H1 (cell line): ENCODE results near the gene MRPL33. TPM values are rescaled to one million over a fixed set of nuclear protein-coding genes. Genes with fewer than 3 reads are reported as not detected.

ENCODE experiments used
- CTCF ChIA-PET: fragments of 300-600 bp; sonication (Branson Sonifier 250); formaldehyde crosslinking; loops from one replicate; lab custom pipeline; 2021; ENCODE audit not compliant: partially characterized antibody; lab: Charles Lee
- POLR2A ChIA-PET: fragments of 300-600 bp; sonication (Branson Sonifier 250); formaldehyde crosslinking; loops from one replicate; lab custom pipeline; 2021; ENCODE audit warnings: inconsistent platforms; ENCODE audit not compliant: partially characterized antibody; lab: Charles Lee
- DNase-seq, 2 experiments: peaks; one replicate each; pipeline versions ENCODE4 v3.0.0 to v3.0.0-alpha.2; 2010 to 2022; ENCODE audit warnings: low spot score in 2 of 2, low read depth in 1 of 2, mixed read lengths in 1 of 2
- FAIRE-seq: peaks from 2 replicates; lab custom pipeline; 2011; peaks lifted over from hg19 to GRCh38; lab: Jason Lieb, UNC
- H2AFZ ChIP-seq: 2 replicates; pipeline ENCODE4 v1.8.1; 2012; ENCODE audit warnings: low read length, inconsistent platforms
- H2AK5ac ChIP-seq: 2 replicates; pipeline ENCODE4 v1.6.1; 2013; ENCODE audit warnings: low read depth, low read length
- H2BK120ac ChIP-seq: replicated peaks from 2 replicates; pipeline ENCODE3; 2013; ENCODE audit warnings: low read depth, low read length, inconsistent platforms
- H2BK12ac ChIP-seq: 2 replicates; pipeline ENCODE4 v1.6.1; 2013; ENCODE audit warnings: low read depth, low read length
- H2BK15ac ChIP-seq: 2 replicates; pipeline ENCODE4 v1.6.1; 2013; ENCODE audit warnings: low read length
- H2BK20ac ChIP-seq: 2 replicates; pipeline ENCODE4 v1.6.1; 2013; ENCODE audit warnings: low read length
- H2BK5ac ChIP-seq: 2 replicates; pipeline ENCODE4 v1.6.1; 2013; ENCODE audit warnings: low read depth, low read length
- H3K14ac ChIP-seq: 2 replicates; pipeline ENCODE4 v1.6.1; 2013; ENCODE audit warnings: inconsistent platforms; ENCODE audit not compliant: insufficient read length
- H3K18ac ChIP-seq: 2 replicates; pipeline ENCODE4 v1.6.1; 2013; ENCODE audit warnings: low read length; ENCODE audit errors: extremely low read depth
- H3K23ac ChIP-seq: 2 replicates; pipeline ENCODE4 v1.6.1; 2013; ENCODE audit warnings: inconsistent platforms; ENCODE audit not compliant: insufficient read length
- H3K23me2 ChIP-seq: 2 replicates; pipeline ENCODE4 v1.6.1; 2013; ENCODE audit warnings: low read depth, low read length
- H3K27ac ChIP-seq: 2 replicates; pipeline ENCODE4 v1.6.1; 2011; ENCODE audit warnings: low read depth, low read length, inconsistent platforms
- H3K27me3 ChIP-seq, 4 experiments: replicated peaks in 1 of 4; 1 replicate in 1 of 4; 2 replicates in 3 of 4; pipeline versions ENCODE4 v1.6.1 to v1.8.1; 2011 to 2013; ENCODE audit warnings: low read length in 3 of 4, mild to moderate bottlenecking in 3 of 4, inconsistent platforms in 2 of 4, mixed read lengths in 2 of 4, moderate library complexity in 1 of 4; ENCODE audit not compliant: control insufficient read depth in 3 of 4, insufficient read depth in 3 of 4; ENCODE audit errors: extremely low read depth in 1 of 4
- H3K36me3 ChIP-seq, 4 experiments: 2 replicates each; pipeline versions ENCODE4 v1.6.1 to v1.8.1; 2011 to 2013; ENCODE audit warnings: mild to moderate bottlenecking in 4 of 4, low read length in 3 of 4, moderate library complexity in 2 of 4, control low read depth in 1 of 4, inconsistent platforms in 1 of 4; ENCODE audit not compliant: insufficient read depth in 4 of 4, control insufficient read depth in 2 of 4
- H3K4ac ChIP-seq: replicated peaks from 2 replicates; pipeline ENCODE3; 2013; ENCODE audit warnings: low read length, low read depth, mixed read lengths, inconsistent platforms; ENCODE audit not compliant: insufficient read length
- H3K4me1 ChIP-seq, 4 experiments: replicated peaks in 1 of 4; 1 replicate in 1 of 4; 2 replicates in 3 of 4; pipeline versions ENCODE4 v1.6.1 to v1.8.1; 2011 to 2013; ENCODE audit warnings: low read length in 3 of 4, inconsistent platforms in 2 of 4, mixed read lengths in 1 of 4; ENCODE audit not compliant: insufficient read depth in 4 of 4, control insufficient read depth in 3 of 4
- H3K4me2 ChIP-seq, 2 experiments: 2 replicates each; pipeline versions ENCODE4 v1.6.1 to v1.8.1; 2011 to 2013; ENCODE audit warnings: low read depth in 2 of 2, low read length in 2 of 2, control low read depth in 1 of 2, inconsistent platforms in 1 of 2, mild to moderate bottlenecking in 1 of 2; ENCODE audit not compliant: insufficient read depth in 1 of 2
- H3K4me3 ChIP-seq, 4 experiments: fragments of 200-600, 300-600 bp in 1 of 4; sonication (generic), shearing (Covaris generic), sonication (Bioruptor Twin) in 1 of 4; 2 replicates each; pipeline versions ENCODE4 v1.5.1 to v1.8.1; 2011 to 2016; ENCODE audit warnings: low read length in 4 of 4, low read depth in 3 of 4, control low read depth in 2 of 4, inconsistent platforms in 2 of 4, mild to moderate bottlenecking in 2 of 4, mixed read lengths in 1 of 4, moderate library complexity in 1 of 4; ENCODE audit not compliant: insufficient read depth in 2 of 4; ENCODE audit errors: extremely low read depth in 1 of 4
- H3K56ac ChIP-seq: replicated peaks from 2 replicates; pipeline ENCODE3; 2013; ENCODE audit warnings: low read depth, mild to moderate bottlenecking, mixed read lengths, low read length, inconsistent platforms; ENCODE audit not compliant: insufficient read length
- H3K79me1 ChIP-seq: 2 replicates; pipeline ENCODE4 v1.6.1; 2013; ENCODE audit warnings: low read depth, low read length, control low read depth
- H3K79me2 ChIP-seq, 2 experiments: 2 replicates each; pipeline versions ENCODE4 v1.6.1 to v1.8.1; 2012 to 2013; ENCODE audit warnings: low read length in 2 of 2, mild to moderate bottlenecking in 2 of 2, inconsistent platforms in 1 of 2; ENCODE audit not compliant: insufficient read depth in 2 of 2, control insufficient read depth in 1 of 2
- H3K9ac ChIP-seq, 4 experiments: replicated peaks in 1 of 4; 1 replicate in 1 of 4; 2 replicates in 3 of 4; pipeline versions ENCODE4 v1.6.1 to v1.8.1; 2011 to 2013; ENCODE audit warnings: low read depth in 3 of 4, low read length in 3 of 4, control low read depth in 2 of 4, mild to moderate bottlenecking in 2 of 4, moderate library complexity in 2 of 4, inconsistent platforms in 1 of 4; ENCODE audit errors: extremely low read depth in 1 of 4
- H3K9me3 ChIP-seq, 2 experiments: 2 replicates each; pipeline versions ENCODE4 v1.6.1 to v1.8.1; 2012 to 2013; ENCODE audit warnings: mild to moderate bottlenecking in 2 of 2, moderate library complexity in 2 of 2, control low read depth in 1 of 2, inconsistent platforms in 1 of 2, low read depth in 1 of 2, low read length in 1 of 2, mixed read lengths in 1 of 2; ENCODE audit not compliant: insufficient read depth in 2 of 2
- H4K20me1 ChIP-seq, 2 experiments: replicated peaks in 1 of 2; 2 replicates each; pipeline versions ENCODE3 to v1.8.1; 2011 to 2013; ENCODE audit warnings: inconsistent platforms in 2 of 2, low read length in 2 of 2, mild to moderate bottlenecking in 1 of 2; ENCODE audit not compliant: insufficient read depth in 2 of 2, control insufficient read depth in 1 of 2
- H4K5ac ChIP-seq: 2 replicates; pipeline ENCODE4 v1.6.1; 2013; ENCODE audit warnings: low read length, low read depth, mixed read lengths, inconsistent platforms; ENCODE audit not compliant: insufficient read length
- H4K8ac ChIP-seq: 2 replicates; pipeline ENCODE4 v1.8.0; 2013; ENCODE audit warnings: mild to moderate bottlenecking, moderate library complexity, low read length, inconsistent platforms; ENCODE audit not compliant: insufficient read depth; ENCODE audit errors: extremely low read depth
- H4K91ac ChIP-seq: replicated peaks from 2 replicates; pipeline ENCODE3; 2013; ENCODE audit warnings: low read length, mixed read lengths, inconsistent platforms; ENCODE audit not compliant: insufficient read length
- ASH2L ChIP-seq: fragments of 200-600, 300-600 bp; sonication (generic); IDR thresholded peaks from one replicate; pipeline ENCODE4 v1.7.1; 2017; ENCODE audit warnings: low read length
- CBX8 ChIP-seq: fragments of 300-800, 300-1000 bp; sonication (generic); IDR thresholded peaks from 2 replicates; pipeline ENCODE4 v1.7.1; 2016; ENCODE audit warnings: low read depth, low read length, borderline replicate concordance
- E2F6 ChIP-seq: IDR thresholded peaks from 2 replicates; pipeline ENCODE4 v1.6.1; 2012; ENCODE audit warnings: inconsistent platforms
- EGR1 ChIP-seq: IDR thresholded peaks from 2 replicates; pipeline ENCODE4 v1.6.1; 2011; ENCODE audit warnings: low read depth, low read length, borderline replicate concordance
- FOSL1 ChIP-seq: IDR thresholded peaks from 2 replicates; pipeline ENCODE4 v1.6.1; 2011; ENCODE audit warnings: mild to moderate bottlenecking, low read depth, low read length, moderate library complexity; ENCODE audit not compliant: insufficient read depth
- JUN ChIP-seq: IDR thresholded peaks from 2 replicates; pipeline ENCODE4 v1.6.1; 2011; ENCODE audit warnings: low read depth, mild to moderate bottlenecking, improper control_type of control experiment, low read length
- JUND ChIP-seq: IDR thresholded peaks from 2 replicates; pipeline ENCODE4 v1.6.1; 2011; ENCODE audit warnings: mild to moderate bottlenecking, improper control_type of control experiment, low read length
- KDM5A ChIP-seq: fragments of 200-600 bp; IDR thresholded peaks from 2 replicates; pipeline ENCODE4 v1.7.1; 2012; ENCODE audit warnings: mild to moderate bottlenecking, low read length, inconsistent platforms, mixed read lengths
- MAFK ChIP-seq: IDR thresholded peaks from 2 replicates; pipeline ENCODE4 v1.6.1; 2012; ENCODE audit warnings: low read depth, mild to moderate bottlenecking, improper control_type of control experiment, low read length
- NANOG ChIP-seq: IDR thresholded peaks from 2 replicates; pipeline ENCODE4 v1.6.1; 2011; ENCODE audit warnings: low read length, low read depth, mild to moderate bottlenecking, inconsistent platforms; ENCODE audit not compliant: insufficient read depth, poor library complexity, severe bottlenecking
- RAD21 ChIP-seq, 2 experiments: IDR thresholded peaks in 1 of 2; conservative IDR thresholded peaks in 1 of 2; 2 replicates each; pipeline ENCODE4 v1.6.1; 2011; ENCODE audit warnings: low read depth in 2 of 2, low read length in 2 of 2, improper control_type of control experiment in 1 of 2, inconsistent platforms in 1 of 2, mild to moderate bottlenecking in 1 of 2, moderate library complexity in 1 of 2
- SP1 ChIP-seq: IDR thresholded peaks from 2 replicates; pipeline ENCODE4 v1.6.1; 2011; ENCODE audit warnings: low read depth, low read length
- SP2 ChIP-seq: IDR thresholded peaks from 2 replicates; pipeline ENCODE4 v1.6.1; 2012; ENCODE audit warnings: mild to moderate bottlenecking, low read length, inconsistent platforms
- SUZ12 ChIP-seq: fragments of 200-600 bp; sonication (generic); IDR thresholded peaks from 2 replicates; pipeline ENCODE4 v1.6.1; 2012; ENCODE audit warnings: mild to moderate bottlenecking, inconsistent platforms, low read length, moderate library complexity, mixed read lengths
- WGBS, 2 experiments: shearing (Covaris generic) in 1 of 2; methylation state at CpG; one replicate each; pipeline versions ENCODE4 v1.1.6 to v1.1.7; 2013 to 2015; ENCODE audit warnings: low lambda C conversion rate in 2 of 2, mixed read lengths in 2 of 2, inconsistent platforms in 1 of 2, low coverage in 1 of 2, missing lambda C conversion rate in 1 of 2; ENCODE audit not compliant: insufficient replicate concordance in 2 of 2, insufficient coverage in 1 of 2, insufficient read length in 1 of 2; ENCODE audit errors: extremely low coverage in 1 of 2, missing lambda C conversion rate in 1 of 2; 5-methylcytosine and 5-hydroxymethylcytosine counted together
- polyA plus RNA-seq, 7 experiments: library from polyadenylated mRNA; depleted of rRNA in 3 of 7; stranded (reverse) in 5 of 7; unstranded in 2 of 7; fragments of >200 nt in 5 of 7; fragments of 200-250 nt in 2 of 7; gene quantifications; 1 replicate in 5 of 7; 2 replicates in 1 of 7; 4 replicates in 1 of 7; pipeline versions ENCODE4 v1.2.1 to v1.2.3, GENCODE V29; 2011 to 2013; ENCODE audit warnings: missing spikeins in 2 of 7, mixed read lengths in 2 of 7
- total RNA-seq: library from RNA; stranded (reverse); fragmentation: NEBNext Ultra II Directional; extraction: Animal tissue kit (Norgen Biotek cat#: 25700); gene quantifications from 2 replicates; pipeline ENCODE4 v1.2.1, GENCODE V29; 2021

Gene MRPL33
- total and polyA plus RNA-seq, 2 of the 8 experiments (the other 6 are each of a cell fraction or from before 2014, with no cell fraction given): 24.3 to 62.9 TPM

- H2BK12ac ChIP-seq: no peak overlapping the region
- no peak overlapping the region for H2AK5ac ChIP-seq
- H2BK5ac ChIP-seq: no peak overlapping the region
- ChIA-PET CTCF (no interaction called here), POLR2A (interaction anchor here (1.3 kb wide), 1 partner anchor 14 kb away, joined by 7 read pairs; no protein-coding TSS in a partner anchor)
- H3K9ac ChIP-seq: no peak overlapping the region
- H3K4me3 ChIP-seq: no peak overlapping the region
- FAIRE-seq: no peak
- H3K56ac ChIP-seq: no peak overlapping the region
- H2BK120ac ChIP-seq: no peak overlapping the region
- H3K9me3 ChIP-seq: no peaks in the 10 kb centered on the region
- no peaks in the 10 kb centered on the region; a peak in 1 of 8 replicates for H3K36me3 ChIP-seq
- no peak overlapping the region for H2BK20ac ChIP-seq
- H2AFZ ChIP-seq: no peak overlapping the region
- H3K27ac ChIP-seq: no peak overlapping the region
- no peaks in the 10 kb centered on the region for H3K79me2 ChIP-seq
- H4K20me1 ChIP-seq: no peaks in the 10 kb centered on the region
- no peak for DNase-seq
- H3K18ac ChIP-seq: no peak overlapping the region
- no peak overlapping the region for H3K4me2 ChIP-seq
- H3K23me2 ChIP-seq: peaks cover 3% of the 10 kb centered on the region
- no peak overlapping the region for H3K14ac ChIP-seq
- no peak overlapping the region for H4K91ac ChIP-seq
- H4K8ac ChIP-seq: no peak overlapping the region
- H3K27me3 ChIP-seq: no peaks in the 10 kb centered on the region
- no peak overlapping the region for H2BK15ac ChIP-seq
- H3K4ac ChIP-seq: no peak overlapping the region
- no peaks in the 10 kb centered on the region; a peak in 1 of 7 replicates for H3K4me1 ChIP-seq
- H3K23ac ChIP-seq: no peak overlapping the region
- 89% methylated on average over 2 of the region's 2 CpGs; no CpG with 5 or more reads in 1 of the 2 experiments for WGBS, 2 experiments
- no peak overlapping the region for H4K5ac ChIP-seq
- no peaks in the 10 kb centered on the region for H3K79me1 ChIP-seq
- TF ChIP-seq CBX8 (no peak), EGR1 (no peak), JUND (no peak), E2F6 (no peak), SP2 (no peak), FOSL1 (no peak), NANOG (no peak), SP1 (no peak), SUZ12 (no peak), KDM5A (no peak), RAD21 (IDR thresholded peaks at IDR 0.05 in 1 of 2, conservative IDR thresholded peaks at IDR 0.05 in 1 of 2; ENCODE audit: low read depth in 2 of 2, low read length in 2 of 2) (no peak), MAFK (no peak), JUN (no peak), ASH2L (no peak)
Observed at GRCh38 chr2:27766287-27766661, 5.2 kb upstream of the MRPL33 start.
